ENCODE data around the gene NFASC. TPM values are rescaled to one million over a fixed set of nuclear protein-coding genes. Genes with fewer than 3 reads are reported as not detected.

The NFASC gene
- total RNA-seq, 2 donors from 2014 or later = 0.11 to 1.8 TPM

- H3K9me3 Mint-ChIP-seq = no peaks in the 10 kb centered on the region
- no peak overlapping the region for H3K27ac Mint-ChIP-seq
- DNase-seq (ENCODE audit: low spot score in 2 of 2) (no peak), ATAC-seq (no peak)
- no peaks in the 10 kb centered on the region for H3K36me3 Mint-ChIP-seq
These were observed 144.6 kb downstream of the NFASC start for GRCh38 chr1:205015241-205015640.

- ATAC-seq (no peak), DNase-seq (ENCODE audit: low spot score in 2 of 2) (no peak)
- Mint-ChIP-seq H3K36me3 (no peaks in the 10 kb centered on the region), H3K9me3 (no peaks in the 10 kb centered on the region), H3K27ac (peak overlapping the region; percentile 71 to 74)
These were observed 145.4 kb downstream of the NFASC start for GRCh38 chr1:205016075-205016474.

DNA sequence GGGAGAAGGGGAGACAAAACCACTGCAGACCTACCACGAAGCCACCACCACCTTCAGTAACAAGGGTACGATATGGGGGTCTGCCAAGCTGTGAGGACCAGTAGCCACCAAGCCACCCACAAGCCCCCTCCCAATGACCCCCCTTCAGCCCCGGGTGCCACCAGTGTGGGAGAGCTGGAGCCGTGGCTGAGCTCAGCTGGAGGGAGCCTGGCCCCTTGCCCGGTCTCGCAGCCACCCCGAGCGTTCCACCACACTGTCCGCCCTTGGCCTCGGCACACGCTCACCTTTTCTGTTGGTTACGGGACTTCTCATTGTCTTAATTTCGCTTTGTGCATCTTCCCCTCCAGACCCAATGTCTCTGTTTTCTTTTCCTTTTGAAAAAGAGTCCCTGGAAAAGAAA is 145.9 kb downstream of the NFASC start:
- H3K36me3 Mint-ChIP-seq = no peaks in the 10 kb centered on the region
- H3K27ac Mint-ChIP-seq = peak overlapping the region in 1 of 2 donors; percentile 74
- DNase-seq (ENCODE audit: low spot score in 2 of 2) (no peak), ATAC-seq (no peak)
- H3K9me3 Mint-ChIP-seq = no peaks in the 10 kb centered on the region

DNA sequence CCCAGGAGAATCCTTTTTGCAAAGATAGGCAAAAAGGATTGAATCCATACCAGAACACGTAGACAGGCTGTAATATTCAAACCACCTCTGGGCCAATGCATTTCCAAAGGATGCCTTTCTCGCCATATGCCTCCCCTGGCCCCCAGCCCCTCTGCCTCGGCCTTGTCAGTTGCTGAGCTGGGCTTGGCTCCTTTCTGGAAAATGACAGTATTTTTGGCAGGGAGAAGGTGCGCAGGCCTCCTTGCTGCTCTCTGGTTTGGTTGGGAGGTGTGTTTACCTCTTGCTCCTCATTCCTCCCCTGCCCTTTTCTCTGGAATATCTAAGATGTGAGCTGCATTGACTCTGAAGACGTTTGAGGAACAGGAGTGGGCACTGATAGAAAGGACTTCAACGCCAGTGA is 146.3 kb downstream of the NFASC start:
- Mint-ChIP-seq H3K36me3 (no peaks in the 10 kb centered on the region), H3K9me3 (no peaks in the 10 kb centered on the region), H3K27ac (no peak overlapping the region)
- ATAC-seq (no peak), DNase-seq (ENCODE audit: low spot score in 2 of 2) (no peak)

- no peak overlapping the region for H3K27ac Mint-ChIP-seq
- no peaks in the 10 kb centered on the region for H3K36me3 Mint-ChIP-seq
- ATAC-seq (no peak), DNase-seq (ENCODE audit: low spot score in 2 of 2) (no peak)
- no peaks in the 10 kb centered on the region for H3K9me3 Mint-ChIP-seq
These were observed 147.1 kb downstream of the NFASC start for GRCh38 chr1:205017766-205018165.

DNA sequence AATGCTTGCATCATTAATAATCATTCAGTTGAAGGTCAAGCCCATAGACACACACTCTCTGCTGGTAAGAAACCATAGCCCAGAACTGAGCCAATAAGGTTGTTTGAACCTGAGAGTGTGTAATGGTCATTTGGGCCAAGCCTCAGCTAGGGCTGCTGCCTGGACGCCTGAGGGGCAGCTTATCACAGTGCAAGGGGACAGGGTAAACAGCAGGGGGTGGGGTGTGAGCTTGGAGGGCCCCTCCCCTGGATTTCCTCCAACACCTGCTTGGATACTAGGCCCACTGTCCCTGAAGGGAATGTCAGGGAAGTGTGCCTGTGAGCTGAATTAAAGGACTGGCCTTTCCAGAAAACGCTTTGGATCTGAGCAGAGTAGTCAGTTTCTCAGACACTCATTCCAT is 147.7 kb downstream of the NFASC start:
- DNase-seq (ENCODE audit: low spot score in 2 of 2) (no peak), ATAC-seq (no peak)
- no peaks in the 10 kb centered on the region for H3K36me3 Mint-ChIP-seq
- no peak overlapping the region for H3K27ac Mint-ChIP-seq
- no peaks in the 10 kb centered on the region for H3K9me3 Mint-ChIP-seq

DNA sequence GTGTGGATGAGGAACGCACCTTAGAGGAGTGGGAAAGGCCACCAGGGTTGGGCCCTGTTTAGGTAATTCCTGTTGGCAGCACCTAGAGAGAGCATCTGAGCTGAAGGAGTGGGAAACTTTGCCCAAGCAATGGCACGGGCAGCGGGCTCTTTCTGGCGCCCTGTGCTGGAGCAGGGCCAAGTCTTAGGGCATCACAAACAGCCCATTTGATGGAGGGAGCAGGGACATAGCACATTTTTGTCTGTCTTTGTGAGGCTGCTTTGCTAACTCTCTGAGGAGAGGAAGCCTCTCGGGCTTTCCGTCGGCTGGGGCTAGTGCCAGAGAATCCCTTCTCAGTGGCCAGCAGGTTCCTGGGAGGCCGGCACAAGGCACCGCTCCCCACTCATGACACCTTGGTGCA is 149.8 kb downstream of the NFASC start:
- no peaks in the 10 kb centered on the region for H3K36me3 Mint-ChIP-seq
- DNase-seq (ENCODE audit: low spot score in 2 of 2) (no peak), ATAC-seq (no peak)
- H3K9me3 Mint-ChIP-seq = no peaks in the 10 kb centered on the region
- no peak overlapping the region for H3K27ac Mint-ChIP-seq

GRCh38 chr1:205024679-205025078 is 154.0 kb downstream of the NFASC start:
- Mint-ChIP-seq H3K27ac (peak overlapping the region in 1 of 2 donors; percentile 9), H3K36me3 (no peaks in the 10 kb centered on the region), H3K9me3 (no peaks in the 10 kb centered on the region)
- ATAC-seq = no peak
- DNase-seq (ENCODE audit: low spot score in 2 of 2) = no peak

DNA sequence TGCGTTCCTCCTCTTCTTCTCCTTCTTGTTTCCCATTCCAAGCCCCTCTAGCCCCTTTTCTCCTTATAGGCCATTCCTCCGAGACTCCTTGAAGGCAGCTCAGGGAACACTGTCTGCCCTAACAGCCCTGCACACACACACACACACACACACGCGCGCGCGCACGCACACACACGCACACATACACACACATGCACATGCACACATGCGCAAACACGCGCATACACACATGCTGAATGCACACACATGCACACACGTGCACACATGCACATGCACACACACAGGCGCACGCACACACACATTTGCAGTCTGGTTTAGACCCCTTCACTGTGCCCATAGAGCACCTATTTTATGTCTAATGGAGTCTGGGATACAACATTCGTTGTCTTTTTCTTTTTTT is 154.6 kb downstream of the NFASC start:
- Mint-ChIP-seq H3K9me3 (no peaks in the 10 kb centered on the region), H3K27ac (peak overlapping the region in 1 of 2 donors; percentile 9), H3K36me3 (no peaks in the 10 kb centered on the region)
- ATAC-seq (no peak), DNase-seq (ENCODE audit: low spot score in 2 of 2) (no peak)

DNA sequence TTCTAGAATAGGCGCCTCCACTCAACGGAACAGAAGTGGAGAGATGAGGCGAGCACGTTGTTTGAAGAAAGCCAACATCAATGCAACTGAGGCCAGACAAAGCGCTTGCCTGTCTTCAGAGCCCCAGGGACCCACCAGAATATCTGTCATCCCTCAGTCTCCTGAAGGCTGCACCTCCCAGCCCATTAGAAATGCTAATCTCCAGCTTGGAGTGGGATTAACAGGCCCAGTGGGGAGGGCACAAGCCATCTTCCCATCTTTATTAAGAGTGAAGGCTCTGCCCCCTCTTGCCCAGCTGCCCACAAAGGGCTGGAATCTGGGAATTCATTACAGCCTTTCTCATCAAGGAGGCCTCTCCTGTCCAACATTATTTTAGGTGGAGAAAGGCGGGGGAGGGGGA is 155.5 kb downstream of the NFASC start:
- no peaks in the 10 kb centered on the region for H3K9me3 Mint-ChIP-seq
- ATAC-seq (no peak), DNase-seq (ENCODE audit: low spot score in 2 of 2) (no peak)
- H3K36me3 Mint-ChIP-seq = no peaks in the 10 kb centered on the region
- no peak overlapping the region for H3K27ac Mint-ChIP-seq

- DNase-seq (ENCODE audit: low spot score in 2 of 2) = no peak
- no peaks in the 10 kb centered on the region for H3K9me3 Mint-ChIP-seq
- ATAC-seq = no peak
- H3K27ac Mint-ChIP-seq = no peak overlapping the region
- H3K36me3 Mint-ChIP-seq = no peaks in the 10 kb centered on the region
These were observed 157.7 kb downstream of the NFASC start for GRCh38 chr1:205028390-205028789.

GRCh38 chr1:205028924-205029323 is 158.3 kb downstream of the NFASC start:
- DNase-seq (ENCODE audit: low spot score in 2 of 2) (no peak), ATAC-seq (no peak)
- Mint-ChIP-seq H3K36me3 (no peaks in the 10 kb centered on the region), H3K27ac (no peak overlapping the region), H3K9me3 (no peaks in the 10 kb centered on the region)

GRCh38 chr1:205030241-205030640 is 159.6 kb downstream of the NFASC start:
- DNase-seq (ENCODE audit: low spot score in 2 of 2) (no peak), ATAC-seq (no peak)
- Mint-ChIP-seq H3K36me3 (no peaks in the 10 kb centered on the region), H3K27ac (no peak overlapping the region), H3K9me3 (no peaks in the 10 kb centered on the region)

- no peaks in the 10 kb centered on the region for H3K9me3 Mint-ChIP-seq
- peak overlapping the region in 1 of 2 donors; percentile 25 for H3K27ac Mint-ChIP-seq
- DNase-seq (ENCODE audit: low spot score in 2 of 2) = no peak
- no peak for ATAC-seq
- no peaks in the 10 kb centered on the region for H3K36me3 Mint-ChIP-seq
These were observed 160.2 kb downstream of the NFASC start for GRCh38 chr1:205030896-205031295.

DNA sequence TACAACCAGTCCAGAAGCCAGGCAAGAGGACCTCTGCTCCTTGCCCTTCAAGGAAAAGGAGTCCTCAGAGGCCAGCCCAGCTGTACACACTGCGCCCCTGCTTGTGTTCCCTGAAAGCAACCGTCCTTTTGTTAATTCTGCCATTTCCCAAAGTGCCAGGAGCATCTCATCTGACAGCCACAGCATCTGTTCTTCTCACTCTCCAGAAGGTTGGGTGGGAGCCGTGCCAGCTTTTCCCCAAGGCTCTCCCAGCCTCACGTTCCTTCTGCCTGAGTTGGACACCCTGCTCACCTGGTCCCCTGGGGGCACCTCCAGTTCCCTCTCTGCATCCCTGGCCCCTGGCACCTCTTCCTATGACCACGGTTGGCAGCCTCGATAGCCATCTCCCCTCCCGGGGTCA is 161.8 kb downstream of the NFASC start:
- Mint-ChIP-seq H3K27ac (no peak overlapping the region), H3K9me3 (no peaks in the 10 kb centered on the region), H3K36me3 (no peaks in the 10 kb centered on the region)
- ATAC-seq = no peak
- no peak for DNase-seq (ENCODE audit: low spot score in 2 of 2)

DNA sequence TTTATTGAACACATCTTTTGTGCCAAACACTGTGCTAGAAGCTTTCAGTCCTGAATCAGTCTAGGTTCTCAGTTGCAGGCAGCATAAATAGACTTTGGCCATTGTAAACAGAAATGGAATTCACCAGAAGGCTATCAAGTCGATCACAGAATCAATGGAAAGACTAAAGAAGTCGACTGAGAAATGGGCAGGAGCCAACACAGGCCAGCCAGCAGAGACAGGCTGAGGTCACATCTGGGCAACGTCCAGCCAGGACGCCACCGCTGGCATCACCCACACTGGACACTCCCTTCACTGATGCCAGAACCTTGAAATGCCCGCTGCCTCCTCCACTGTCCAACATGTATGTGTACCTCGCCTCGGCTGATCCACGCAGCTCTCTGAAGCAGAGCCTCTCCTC is 166.9 kb downstream of the NFASC start:
- no peak for ATAC-seq
- H3K9me3 Mint-ChIP-seq = no peaks in the 10 kb centered on the region
- H3K27ac Mint-ChIP-seq = no peak overlapping the region
- no peaks in the 10 kb centered on the region for H3K36me3 Mint-ChIP-seq
- DNase-seq (ENCODE audit: low spot score in 2 of 2) = no peak

- Mint-ChIP-seq H3K9me3 (no peaks in the 10 kb centered on the region), H3K27ac (no peak overlapping the region), H3K36me3 (no peaks in the 10 kb centered on the region)
- no peak for DNase-seq (ENCODE audit: low spot score in 2 of 2)
- no peak for ATAC-seq
These were observed 167.6 kb downstream of the NFASC start for GRCh38 chr1:205038132-205038786.

DNA sequence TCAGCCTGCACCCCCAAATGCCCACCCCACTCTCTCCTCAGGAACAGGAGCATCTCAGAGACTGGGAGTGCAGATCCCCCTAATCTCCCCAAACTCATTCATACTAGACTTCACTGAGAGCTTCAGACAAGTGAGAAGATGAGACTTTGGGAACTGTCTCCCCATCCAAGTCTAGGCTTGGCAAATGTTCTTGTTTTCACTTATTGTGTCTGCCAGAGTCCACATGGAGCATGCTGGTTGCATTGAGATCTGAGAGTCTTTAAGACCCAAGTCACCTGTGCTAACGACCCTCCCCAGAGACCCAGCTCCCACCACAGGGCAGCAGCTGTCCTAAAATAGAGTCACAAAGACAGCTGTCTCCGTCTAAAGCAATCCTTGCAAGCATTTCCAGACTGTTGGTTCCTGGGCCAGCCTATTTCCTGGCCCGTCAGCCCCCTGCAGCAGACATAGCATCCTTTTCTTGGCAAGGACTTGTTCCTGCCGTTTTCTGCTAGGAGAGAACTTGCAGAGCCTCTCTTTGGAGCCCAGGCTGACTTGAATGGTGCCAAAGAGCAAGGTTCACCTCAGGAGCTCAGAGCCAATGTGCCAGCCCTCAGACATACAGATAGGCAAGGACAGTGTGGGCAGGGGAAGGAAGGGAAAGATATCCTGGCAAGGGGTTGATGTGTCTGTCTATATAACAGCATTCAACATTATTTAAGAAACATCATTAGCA is 170.5 kb downstream of the NFASC start:
- Mint-ChIP-seq H3K36me3 (no peaks in the 10 kb centered on the region), H3K9me3 (no peaks in the 10 kb centered on the region), H3K27ac (no peak overlapping the region)
- no peak for ATAC-seq
- no peak for DNase-seq (ENCODE audit: low spot score in 2 of 2)
